Epithelial cell of esophagus (primary cell): Measurements from ENCODE around the gene ZNRF2.
A peak's percentile ranks its signal among the peaks of the same experiment; 100 is the strongest.
"Not testable (repeated sequence)": the region's sequence is repeated elsewhere in the genome, so short reads cannot be mapped to it uniquely, and the experiment has no call there.

Source experiments
- DNase-seq: peaks from one replicate; pipeline ENCODE4 v3.0.0; 2010; ENCODE audit warnings: low read depth
- H3K4me3 ChIP-seq: 2 replicates; pipeline ENCODE4 v1.5.1; 2011; ENCODE audit warnings: mild to moderate bottlenecking, low read length, control low read depth
- TF ChIP-seq, protein P1 (sequence below): IDR thresholded peaks from 2 replicates; pipeline ENCODE4 v1.5.1; 2011; ENCODE audit warnings: low read depth, mild to moderate bottlenecking, low read length, control low read depth, inconsistent platforms; ENCODE audit not compliant: insufficient read depth; ENCODE audit errors: missing control alignments

ZNRF2 gene

DNA sequence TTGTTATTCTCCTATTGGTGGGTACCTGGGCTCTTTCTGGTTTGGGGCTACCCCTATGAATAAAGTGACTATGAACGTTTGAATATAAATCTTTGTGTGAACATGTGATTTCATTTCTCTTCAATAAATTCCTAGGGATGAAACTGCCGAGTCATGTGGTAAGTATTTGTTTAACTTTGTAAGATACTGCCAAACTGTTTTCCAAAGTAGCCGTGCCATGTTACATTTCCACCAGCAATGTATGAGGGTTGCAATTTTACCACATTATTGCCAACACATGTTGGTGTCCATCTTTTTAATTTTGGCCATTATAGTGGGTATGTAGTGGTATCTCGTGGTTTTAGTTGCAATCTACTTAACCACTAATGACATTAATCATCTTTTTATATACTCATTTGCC is 94.7 kb downstream of the ZNRF2 start:
- no peak for DNase-seq
- TF ChIP-seq, protein P1, sequence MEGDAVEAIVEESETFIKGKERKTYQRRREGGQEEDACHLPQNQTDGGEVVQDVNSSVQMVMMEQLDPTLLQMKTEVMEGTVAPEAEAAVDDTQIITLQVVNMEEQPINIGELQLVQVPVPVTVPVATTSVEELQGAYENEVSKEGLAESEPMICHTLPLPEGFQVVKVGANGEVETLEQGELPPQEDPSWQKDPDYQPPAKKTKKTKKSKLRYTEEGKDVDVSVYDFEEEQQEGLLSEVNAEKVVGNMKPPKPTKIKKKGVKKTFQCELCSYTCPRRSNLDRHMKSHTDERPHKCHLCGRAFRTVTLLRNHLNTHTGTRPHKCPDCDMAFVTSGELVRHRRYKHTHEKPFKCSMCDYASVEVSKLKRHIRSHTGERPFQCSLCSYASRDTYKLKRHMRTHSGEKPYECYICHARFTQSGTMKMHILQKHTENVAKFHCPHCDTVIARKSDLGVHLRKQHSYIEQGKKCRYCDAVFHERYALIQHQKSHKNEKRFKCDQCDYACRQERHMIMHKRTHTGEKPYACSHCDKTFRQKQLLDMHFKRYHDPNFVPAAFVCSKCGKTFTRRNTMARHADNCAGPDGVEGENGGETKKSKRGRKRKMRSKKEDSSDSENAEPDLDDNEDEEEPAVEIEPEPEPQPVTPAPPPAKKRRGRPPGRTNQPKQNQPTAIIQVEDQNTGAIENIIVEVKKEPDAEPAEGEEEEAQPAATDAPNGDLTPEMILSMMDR = no peak
- no peak overlapping the region for H3K4me3 ChIP-seq

DNA sequence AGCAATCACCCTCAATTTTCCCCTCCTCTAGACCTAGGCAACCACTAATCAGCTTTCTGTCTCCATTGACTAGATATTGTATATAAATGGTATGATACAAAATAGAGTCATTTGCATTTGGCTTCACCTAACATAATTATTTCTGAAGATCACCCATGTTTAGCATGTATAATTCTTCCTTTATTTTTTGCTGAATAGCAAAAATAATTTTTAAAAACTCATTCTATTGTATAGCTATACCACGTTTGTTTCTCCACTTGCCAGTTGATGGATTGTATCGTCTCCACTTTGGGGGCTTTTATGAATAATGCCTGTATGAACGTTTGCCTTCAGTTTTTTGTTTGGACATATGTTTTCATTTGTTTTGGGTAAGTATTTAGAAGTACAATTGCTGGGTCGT is 95.3 kb downstream of the ZNRF2 start:
- DNase-seq = no peak
- no peak overlapping the region for H3K4me3 ChIP-seq
- TF ChIP-seq, protein P1 = no peak

DNA sequence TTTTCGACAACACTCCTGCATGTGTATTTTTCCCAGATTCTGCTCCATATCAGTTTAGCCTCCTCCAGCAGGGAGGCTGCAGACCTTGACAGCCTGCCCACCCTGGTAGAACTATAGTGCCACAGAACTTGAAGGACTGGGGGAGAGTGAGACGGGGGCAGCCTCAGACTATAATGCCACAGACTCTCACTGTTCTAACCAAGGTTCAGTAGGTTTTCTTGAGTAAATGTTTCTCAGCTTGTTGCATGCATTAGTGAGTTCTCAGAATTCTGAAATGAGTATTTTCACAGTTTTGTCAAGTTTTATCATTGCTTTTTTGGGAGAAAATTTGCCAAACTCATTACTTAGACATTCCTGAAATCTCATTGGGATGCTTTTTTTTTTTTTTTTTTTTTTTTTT is 95.9 kb downstream of the ZNRF2 start:
- TF ChIP-seq, protein P1 = no peak
- no peak for DNase-seq
- H3K4me3 ChIP-seq = no peak overlapping the region

DNA sequence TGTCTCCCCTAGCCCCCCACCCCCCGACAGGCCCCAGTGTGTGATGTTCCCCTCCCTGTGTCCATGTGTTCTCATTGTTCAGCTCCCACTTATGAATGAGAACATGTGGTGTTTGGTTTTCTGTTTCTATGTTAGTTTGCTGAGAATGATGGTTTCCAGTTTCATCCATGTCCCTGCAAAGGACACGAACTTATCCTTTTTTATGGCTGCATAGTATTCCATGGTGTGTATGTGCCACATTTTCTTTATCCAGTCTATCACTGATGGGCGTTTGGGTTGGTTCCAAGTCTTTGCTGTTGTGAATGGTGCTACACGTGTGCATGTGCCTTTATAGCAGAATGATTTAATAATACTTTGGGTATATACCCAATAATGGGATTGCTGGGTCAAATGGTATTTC is 96.4 kb downstream of the ZNRF2 start:
- not testable (repeated sequence) for H3K4me3 ChIP-seq, DNase-seq

DNA sequence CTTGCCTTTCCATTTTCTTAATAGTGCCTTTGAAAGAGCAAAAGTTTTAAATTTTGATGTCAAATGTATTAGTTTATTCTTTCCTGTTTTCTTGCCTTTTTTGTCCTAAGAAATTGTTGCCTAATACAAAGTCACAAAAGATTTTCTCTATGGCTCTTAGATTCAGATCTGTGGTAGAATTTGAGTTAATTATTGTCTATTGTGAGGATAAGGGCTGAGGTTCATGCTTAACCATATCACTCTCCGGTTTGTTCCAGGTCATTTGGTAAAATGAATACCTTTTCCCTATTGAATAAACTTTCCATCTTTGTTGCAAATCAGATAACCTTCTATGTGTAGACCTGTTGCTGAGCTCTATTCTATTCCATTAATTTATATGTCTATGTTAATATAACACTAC is 98.2 kb downstream of the ZNRF2 start:
- TF ChIP-seq, protein P1 = no peak
- no peak overlapping the region for H3K4me3 ChIP-seq
- DNase-seq = no peak

DNA sequence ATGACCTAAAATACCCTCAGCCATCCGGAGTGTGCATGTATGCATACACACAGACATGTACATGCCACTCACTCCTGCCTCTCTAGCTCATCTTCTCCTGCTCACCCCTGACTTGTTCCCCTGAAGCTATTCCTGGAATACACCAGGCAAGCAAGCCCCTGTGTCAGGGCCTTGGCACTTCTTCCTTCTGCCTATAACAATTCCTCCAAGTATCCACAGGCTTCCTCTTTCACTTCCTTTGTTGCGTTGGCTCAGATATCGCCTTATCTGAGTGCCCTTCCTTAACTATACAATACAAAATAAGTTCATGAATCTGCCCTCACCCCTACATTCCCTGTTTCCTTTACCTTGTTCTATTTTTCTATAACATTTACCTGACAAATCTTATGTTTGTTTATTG is 105.4 kb downstream of the ZNRF2 start:
- no peak for DNase-seq
- H3K4me3 ChIP-seq = no peak overlapping the region
- TF ChIP-seq, protein P1 = no peak

DNA sequence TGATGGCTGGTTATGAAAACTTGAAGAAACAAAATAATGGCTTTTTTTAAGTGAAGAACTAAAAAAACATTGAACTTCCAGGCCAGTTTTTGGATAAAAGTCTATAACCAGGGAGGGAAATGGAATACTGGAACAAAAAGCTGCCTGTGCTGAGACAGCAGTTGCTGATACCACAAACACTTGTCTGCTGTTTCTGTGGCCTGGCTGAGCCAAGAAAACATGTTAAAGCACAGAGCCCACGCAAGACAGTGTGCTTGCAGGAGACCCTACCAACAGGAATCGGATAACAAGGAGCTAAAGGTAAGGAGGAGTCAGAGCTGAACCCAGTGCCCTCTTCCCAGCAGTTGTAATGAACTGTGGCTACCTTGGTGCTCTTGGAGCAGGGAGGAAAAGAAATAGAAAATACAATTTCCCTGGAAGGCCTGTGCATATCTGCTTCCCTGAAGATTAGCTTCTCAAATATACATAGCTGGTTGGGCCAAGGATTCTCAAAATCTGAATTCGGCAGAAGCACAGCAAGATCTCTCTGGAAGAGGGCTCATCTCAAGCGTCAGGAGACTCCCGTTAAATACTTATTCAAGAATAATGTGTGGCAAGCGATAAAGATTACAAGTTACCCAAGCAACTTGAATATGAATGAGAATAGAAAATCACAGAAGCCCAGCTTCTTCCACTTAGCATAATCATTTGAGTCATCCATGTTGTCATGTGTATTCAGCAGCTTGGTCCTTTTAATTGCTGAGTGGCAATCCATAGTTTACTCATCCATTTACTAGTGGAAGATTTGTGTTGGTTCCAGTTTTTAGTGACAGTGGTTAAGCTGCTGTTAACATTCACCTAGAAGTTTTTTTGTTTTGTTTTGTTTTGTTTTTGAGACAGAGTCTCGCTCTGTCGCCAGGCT is 106.6 kb downstream of the ZNRF2 start:
- H3K4me3 ChIP-seq = no peak overlapping the region
- peak; percentile 19 for DNase-seq
- TF ChIP-seq, protein P1 = no peak
